ENCODE measurements around the gene DISC1.

Gene DISC1

DNA sequence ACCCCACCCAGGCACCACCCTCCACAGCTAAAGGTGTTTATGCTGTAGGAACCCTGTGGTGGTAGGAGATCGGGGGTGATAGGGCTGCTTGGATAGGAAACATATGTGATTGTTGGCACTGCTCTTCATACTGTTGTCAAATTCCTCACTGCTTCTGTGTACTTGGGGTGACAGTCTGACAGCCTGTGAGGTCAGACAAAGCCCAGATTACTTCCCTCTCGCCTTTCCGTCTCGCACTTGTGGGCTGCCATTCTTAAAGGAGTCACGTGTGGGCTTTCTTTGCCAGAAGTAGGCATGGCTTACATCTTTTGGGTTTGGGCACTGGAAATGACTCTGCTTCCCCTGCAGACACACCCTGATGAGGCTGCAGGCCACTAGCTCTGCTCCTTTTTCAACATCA, 363.8 kb downstream of the DISC1 start:
- no peak for DNase-seq (ENCODE audit: low read depth, low spot score)

DNA sequence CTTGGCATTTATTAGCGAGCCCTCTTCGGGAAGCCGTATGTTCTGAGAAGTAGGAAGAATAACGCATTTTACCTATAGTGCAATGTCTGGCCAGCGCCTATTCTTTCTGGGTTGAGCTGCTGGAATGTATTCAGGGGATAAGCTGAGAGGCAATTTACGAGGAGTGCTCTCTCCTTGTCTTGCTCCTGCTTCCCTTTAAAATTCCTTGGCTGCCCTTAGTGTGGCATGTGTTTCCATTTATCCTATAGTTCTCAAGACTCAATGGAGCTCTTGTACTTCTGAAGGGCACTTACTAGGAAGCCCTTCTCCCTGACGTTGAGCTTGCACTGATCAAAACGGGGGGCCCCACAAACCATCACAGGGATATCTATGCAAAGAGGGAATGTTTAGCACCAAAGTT, 364.6 kb downstream of the DISC1 start:
- DNase-seq (ENCODE audit: low read depth, low spot score): no peak

DNA sequence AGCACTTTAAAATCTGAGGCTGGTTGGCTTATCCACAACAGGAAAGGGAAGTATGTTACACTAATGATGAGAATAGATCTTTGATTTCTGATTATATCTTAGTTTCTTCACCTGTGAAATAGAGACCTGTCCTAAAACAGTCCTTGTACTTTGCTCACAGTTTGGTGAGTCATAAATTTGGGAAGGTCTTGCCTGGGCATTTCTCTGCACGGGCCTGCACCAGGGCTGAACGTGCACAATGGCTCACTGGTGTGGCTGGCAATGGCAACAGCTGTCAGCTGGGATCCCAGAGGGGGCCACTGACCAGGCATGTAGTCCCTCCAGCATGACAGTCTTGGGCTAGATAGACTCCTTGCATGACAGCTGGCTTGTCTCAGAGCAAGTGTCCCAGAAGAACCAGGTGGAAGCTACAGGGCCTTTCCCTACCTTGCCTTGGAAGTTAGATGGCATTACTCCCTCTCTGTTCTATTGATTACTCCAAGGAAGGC, 367.4 kb downstream of the DISC1 start:
- no peak for DNase-seq (ENCODE audit: low read depth, low spot score)

DNA sequence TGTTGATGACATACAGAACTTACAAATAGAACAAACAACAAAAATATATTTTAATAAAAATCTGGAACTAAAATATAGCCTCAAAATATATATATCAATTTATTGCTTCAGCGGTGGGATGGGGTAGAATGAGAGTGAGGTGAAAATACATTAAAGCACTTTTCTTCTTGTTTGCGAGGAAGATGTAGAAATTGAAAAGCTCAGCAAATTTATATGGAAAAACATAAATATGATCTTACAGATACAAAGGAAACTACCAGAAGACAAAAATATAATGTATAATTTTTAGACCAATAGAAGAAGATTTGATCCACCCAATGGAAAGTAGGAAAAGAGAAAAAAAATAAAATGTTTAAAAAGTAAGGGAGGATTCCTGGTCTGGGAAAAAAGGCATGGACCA, 372.2 kb downstream of the DISC1 start:
- DNase-seq (ENCODE audit: low read depth, low spot score): no peak

DNA sequence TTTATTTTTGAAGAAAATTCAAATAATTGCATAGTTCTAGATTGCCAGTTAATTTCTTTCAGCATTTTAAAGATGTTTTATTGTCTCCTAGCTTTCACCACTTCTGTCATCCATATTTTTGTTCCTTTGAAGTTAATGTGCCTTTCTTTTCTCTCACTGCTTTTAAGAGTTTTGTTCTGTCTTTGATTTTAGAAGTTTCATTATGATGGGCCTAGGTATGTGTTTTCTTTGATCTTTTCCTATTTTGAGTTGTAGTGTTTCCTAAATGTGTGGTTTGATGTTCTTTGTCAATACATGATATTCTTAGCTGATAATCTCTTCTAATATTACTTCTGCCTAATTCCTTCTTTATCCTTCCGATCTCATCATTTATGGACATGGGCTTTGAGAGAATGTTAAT, 378.7 kb downstream of the DISC1 start:
- no peak for DNase-seq (ENCODE audit: low read depth, low spot score)

DNA sequence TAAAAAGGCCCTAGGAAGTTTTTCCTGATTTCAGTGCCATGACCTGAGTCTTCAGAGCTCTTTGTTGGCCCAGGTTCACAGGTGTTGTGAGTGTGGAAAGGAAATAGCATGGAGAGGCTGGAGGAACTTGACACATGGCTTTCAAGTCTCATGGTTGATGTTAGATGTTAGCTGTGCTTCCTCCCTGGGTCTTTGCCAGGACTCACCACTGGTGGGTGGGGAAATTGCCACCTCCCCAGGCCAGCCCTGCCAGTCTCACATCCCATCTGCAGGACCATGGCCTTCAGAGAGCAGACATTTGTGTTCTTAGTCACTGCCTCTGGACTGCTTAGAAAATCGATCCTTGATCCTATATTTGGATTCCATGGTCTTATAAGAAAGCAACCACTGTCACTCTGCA, 383.2 kb downstream of the DISC1 start:
- no peak for DNase-seq (ENCODE audit: low read depth, low spot score)

DNA sequence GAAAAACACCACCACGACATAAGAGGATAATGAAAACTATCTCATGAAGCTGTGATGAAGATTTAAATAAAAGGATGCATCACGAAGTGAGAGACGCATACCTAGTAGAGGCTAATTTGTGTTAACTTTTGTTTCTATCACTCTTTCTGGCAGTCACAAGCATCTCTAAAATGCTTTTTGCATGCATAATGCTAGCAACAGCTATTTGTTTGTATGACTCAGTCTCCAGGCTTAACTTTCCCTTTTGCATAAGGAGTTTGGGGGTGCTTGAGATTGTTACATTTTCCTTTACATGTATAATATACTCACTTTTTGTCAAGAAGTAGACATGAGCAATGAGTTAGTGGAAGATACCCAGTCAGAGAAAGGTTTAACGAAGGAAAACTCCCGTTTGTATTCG, 385.4 kb downstream of the DISC1 start:
- DNase-seq (ENCODE audit: low read depth, low spot score): no peak

DNA sequence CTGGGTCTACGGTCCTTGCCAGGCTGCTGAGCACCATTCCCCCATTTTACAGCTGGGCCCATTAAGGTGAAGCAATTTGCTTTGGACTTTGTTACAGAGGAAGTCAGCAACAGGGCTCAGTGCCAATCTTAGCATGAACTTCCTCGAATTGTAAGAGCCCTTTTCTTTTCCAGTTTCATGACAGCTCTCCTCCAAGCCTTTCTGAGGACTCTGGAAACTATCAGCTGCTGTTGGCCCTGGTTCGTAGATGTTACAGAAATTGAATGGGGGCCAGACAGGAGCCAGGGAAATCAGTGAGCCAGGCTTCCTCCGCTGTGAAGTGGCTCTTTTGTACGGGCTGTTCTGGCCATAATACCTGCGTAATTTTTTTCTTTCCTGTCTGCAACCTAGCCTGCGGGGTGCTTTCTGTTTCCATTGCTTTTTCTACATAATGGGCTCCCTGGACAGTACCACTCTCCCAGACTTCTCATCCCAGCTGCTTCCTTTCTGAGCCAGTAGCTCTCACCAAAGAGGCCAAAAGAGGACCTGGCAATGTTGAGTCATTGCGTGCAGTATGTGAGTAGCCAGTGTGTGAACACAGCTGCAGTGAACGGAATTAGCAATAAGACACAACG, 386.3 kb downstream of the DISC1 start:
- no peak for DNase-seq (ENCODE audit: low read depth, low spot score)

DNA sequence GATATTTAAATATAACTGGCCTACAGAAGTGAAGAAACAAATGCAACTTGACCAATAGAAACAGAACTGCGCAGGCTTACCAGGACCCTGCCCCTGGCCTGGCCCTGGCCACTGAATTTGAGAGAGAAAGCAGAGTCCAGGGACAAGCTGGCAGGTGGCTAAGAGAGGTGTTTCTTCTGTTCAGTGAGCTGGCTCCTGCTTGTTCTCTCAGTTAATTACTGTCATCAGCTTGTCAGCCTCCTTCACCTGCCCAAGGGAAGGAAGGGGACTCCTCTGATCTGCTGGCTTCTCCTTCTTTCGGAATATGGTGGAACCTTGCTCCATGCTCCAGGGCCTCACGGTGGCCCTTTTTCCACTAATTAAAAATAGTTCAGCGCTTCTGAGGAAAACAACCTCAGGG, 388.4 kb downstream of the DISC1 start:
- no peak for DNase-seq (ENCODE audit: low read depth, low spot score)

DNA sequence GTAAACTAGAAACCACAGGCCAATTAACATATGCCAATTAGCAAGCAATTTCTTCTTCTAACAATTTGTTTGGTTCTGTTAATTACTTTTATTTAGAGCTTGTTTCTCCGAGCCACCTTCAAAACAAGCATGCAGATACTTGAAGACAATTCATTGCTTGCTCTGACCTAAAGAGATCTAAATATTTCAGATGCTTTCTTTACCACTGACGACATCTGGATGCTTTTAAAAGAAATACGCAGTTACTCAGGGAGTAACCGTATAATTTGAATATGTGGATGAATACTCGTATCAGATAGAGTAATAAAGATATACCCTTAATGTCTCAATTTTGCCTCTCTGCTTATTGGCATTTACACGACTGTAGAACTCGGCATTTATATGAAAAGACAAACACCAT, 390.0 kb downstream of the DISC1 start:
- no peak for DNase-seq (ENCODE audit: low read depth, low spot score)

DNA sequence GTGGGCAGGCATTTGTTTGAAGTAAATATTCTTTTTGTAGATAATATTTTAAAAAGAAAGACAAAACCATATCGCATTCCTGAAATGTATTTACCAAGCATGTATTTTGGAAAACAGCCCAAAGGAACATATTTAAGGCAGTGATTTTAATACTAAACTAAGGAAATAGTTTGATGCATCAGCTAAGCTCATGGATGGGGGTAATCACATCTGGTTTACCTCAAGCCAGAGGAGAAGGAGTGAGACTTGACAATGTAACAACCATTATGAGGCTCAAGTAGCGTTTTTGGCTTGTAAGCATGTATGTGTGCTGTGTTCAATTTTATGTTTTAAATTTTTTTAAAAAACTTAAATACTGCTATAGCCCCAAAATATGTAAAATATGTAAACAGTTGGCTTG, 390.5 kb downstream of the DISC1 start:
- no peak for DNase-seq (ENCODE audit: low read depth, low spot score)

DNA sequence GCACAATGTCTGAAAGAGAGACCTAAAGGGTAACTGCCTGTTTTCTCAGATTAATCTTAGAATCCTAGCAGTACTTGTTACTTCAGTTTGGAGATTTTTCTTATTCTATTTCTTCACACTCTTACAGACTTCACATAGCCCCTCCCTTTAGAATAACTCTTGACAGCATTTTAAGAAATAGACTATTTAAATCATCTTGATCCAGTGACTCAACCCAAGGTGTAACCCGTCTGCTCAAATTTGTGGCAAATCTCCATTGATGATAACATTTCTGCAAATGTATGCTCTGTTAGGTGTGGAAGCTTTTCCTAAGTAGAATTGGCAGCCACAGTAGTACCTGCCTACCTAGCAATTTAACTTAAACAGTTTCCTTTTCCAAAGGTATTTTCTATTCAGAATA, 391.2 kb downstream of the DISC1 start:
- no peak for DNase-seq (ENCODE audit: low read depth, low spot score)

DNA sequence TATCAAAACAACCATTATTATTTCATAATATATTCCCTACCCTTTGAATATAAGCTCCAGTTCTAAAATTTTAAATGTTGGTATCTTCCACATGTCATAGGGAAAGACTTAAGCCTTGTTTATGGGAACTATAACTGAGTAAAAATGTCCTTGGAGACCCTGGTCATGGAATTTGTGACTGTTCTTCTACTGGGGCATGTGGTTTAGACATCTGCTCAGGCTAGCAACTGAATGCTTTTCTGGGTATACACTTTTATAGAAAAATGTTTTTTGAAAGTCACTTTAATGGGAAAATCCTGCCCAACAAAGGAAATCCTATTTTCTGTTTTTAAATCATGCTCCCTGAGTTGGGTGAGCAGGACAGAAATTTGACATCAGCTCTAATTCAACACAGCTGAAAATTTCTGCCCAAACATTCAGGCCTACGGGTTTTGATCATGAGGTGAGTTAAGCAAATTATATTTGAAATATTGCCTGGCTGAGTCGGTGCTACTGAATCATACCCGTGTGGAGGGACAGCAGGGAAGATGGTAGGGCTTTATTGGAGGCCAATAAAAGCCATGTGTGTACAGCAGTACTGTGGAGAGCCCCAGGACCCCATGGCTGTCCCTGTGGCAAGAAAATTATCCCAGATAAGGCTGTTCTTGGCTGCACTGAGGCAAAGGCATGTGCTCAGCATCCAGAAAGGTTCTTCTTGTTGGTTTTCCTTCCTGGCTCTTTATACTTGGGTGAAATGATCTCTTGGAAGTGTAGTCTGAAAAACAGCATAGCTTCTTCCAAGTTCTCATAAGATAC, 391.8 kb downstream of the DISC1 start:
- DNase-seq (ENCODE audit: low read depth, low spot score): no peak

DNA sequence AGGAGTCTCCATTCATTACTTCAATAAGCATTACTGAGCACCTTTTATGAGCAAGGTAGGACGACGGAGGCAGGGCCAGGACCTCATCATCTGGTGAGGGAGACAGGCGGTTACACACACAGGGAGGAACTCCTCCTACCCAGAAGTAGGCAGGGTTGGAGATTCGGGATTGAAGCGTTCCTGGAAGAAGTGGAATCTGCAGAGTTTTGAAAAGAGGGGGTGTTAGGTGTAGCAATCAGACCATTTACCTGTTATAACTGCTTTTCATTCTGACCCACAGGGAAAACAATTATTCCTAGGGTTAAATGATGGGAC, 392.4 kb downstream of the DISC1 start:
- DNase-seq (ENCODE audit: low read depth, low spot score): no peak

DNA sequence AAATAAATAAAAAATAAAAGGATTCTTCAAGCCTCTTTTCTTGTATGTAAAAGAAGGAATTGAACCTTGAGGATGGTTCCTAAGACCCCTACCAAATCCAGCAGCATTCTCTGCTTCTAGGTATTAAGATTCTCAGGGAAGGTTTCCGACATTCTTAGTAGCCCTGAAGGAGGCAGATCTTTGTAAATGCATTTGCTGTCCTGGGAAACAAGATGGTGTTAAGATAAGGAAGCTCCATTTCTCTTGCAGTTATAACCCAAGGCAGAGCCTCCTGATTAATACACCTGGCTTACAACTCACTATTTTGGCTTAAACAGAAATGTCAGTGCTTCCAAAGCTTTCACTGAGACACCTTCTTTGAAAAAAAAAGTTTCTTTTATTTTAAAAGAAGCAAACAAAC, 393.8 kb downstream of the DISC1 start:
- no peak for DNase-seq (ENCODE audit: low read depth, low spot score)

DNA sequence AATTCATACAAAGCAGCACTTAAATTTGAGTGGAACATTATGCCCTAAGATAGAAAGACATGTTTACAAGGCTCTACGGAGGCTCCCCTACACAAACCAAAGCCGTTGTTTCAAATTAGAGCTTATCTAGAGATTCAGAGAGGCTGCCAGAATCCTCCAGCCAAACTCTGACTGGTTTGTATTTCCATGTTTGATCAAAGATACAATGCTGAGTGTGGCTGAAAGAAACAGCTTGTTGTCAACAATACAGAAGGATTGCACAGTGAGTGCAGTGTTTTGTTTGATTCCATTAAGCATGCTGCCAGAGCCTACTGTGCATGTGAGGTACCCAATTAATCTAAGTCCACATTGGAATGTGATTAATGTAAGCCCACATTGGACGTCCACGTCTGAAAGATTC, 402.7 kb downstream of the DISC1 start:
- no peak for DNase-seq (ENCODE audit: low read depth, low spot score)

DNA sequence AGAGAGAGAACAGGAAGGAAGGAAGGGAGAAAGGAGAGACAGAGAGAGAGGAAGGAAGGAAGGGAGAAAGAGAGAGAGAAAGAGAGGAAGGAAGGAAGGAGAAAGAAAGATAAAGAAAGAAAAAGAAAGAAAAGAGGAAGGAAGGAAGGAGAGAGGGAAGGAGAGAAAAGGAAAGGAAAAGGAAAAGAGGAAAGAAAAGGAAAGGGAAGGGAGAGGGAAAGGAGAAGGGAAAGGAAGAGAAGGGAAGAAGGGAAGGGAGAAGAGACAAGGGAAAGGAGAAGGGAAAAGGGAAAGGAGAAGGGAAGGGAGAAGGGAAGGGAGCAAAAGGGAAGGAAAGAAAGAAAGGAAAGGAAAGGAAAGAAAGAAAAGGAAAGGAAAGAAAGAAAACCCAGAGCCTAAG, 404.6 kb downstream of the DISC1 start:
- DNase-seq (ENCODE audit: low read depth, low spot score): no peak

DNA sequence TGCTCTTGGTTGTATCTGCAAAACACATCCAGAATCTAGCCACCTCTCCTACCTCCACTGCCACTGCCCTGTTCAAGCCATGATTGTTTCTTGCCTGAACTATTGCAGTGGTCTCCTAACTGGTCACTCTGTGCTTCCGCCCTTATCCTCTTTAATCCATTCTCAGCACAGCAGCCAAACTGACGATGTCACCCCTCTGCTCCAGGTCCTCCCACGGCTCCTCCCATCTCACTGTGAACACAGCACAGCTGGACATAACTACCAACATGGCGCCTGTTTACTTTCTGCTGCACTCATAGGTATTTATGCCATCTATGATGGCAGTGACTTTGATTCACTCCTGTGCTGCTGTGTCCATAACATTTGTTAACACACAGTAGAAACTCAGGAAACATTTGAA, 406.7 kb downstream of the DISC1 start:
- DNase-seq (ENCODE audit: low read depth, low spot score): no peak

DNA sequence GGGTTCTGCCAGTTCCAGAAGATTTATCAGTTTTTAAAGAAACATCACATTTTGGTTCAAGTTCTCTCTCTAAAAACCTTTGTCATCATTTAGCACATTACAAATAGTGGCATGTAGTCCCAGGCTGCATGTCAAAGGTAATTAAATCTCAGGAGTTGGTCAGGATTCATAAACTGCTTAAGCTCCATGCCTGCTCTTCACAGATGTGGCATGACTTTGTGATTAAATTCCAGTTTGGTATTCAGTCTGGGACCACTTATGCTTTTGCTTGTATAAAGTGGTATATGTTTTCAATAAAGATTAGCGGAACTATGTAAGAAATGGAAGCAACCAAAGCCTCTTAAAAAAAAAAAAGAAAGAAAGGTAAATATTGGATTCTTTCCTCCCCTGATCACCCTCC, 408.0 kb downstream of the DISC1 start:
- DNase-seq (ENCODE audit: low read depth, low spot score): no peak

DNA sequence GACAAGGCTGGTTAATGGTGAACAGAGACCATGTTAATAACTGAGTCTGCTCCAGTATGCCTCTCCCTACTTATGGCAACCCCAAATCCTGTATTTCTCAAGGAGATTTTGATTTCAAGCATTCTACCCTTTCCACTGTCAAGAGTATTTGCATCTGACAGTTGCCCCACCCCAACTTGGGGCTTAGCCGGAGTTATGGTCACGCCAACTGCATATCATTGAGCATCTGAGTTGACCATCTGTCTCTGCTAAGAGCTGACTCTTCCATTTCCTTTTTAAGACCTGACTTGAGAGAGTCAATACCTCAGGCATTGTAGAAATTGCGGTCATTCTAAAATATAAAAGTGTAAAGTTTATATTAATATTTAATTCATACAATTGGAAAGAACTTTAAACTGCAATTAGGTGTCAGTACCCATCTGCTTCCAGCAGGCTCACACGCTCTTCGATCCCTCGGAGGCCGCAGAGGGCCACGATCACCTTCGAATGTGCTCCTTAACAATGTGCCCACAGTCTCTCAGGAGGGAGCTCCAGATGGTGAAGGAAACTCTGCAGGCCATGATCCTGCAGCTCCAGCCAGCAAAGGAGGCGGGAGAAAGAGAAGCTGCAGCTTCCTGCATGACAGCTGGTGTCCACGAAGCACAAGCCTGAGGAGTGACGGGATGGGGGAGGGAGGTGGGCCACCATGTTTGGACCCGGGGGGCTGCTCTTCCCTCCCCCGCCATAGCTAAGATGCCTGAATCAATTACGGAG, 409.8 kb downstream of the DISC1 start:
- no peak for DNase-seq (ENCODE audit: low read depth, low spot score)

DNA sequence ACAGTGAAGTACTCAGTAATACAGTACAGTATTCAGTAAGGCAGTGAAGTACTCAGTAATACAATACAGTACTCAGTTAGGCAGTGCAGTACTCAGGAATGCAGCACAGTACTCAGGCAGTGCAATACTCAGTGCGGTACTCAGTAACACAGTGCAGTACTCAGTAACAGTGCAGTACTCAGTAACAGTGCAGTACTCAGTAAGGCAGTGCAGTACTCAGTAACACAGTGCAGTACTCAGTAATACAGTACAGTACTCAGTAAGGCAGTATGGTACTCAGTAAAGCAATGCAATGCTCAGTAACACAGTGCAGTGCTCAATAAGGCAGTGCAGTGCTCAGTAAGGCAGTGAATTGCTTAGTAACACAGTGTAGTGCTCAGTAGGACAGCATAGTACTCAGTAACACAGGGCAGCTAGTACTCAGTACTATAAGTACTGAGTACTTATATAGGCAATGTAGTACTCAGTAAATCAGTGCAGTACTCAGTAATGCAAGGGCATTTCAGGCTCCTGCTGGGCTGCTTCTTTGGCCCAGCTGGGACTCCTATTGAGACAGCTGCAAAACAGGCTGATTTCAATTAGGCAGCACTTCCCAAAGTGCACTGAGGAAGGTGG, 411.3 kb downstream of the DISC1 start:
- no peak for DNase-seq (ENCODE audit: low read depth, low spot score)
